Prostate gland (tissue), 2 donors: ENCODE data around the gene RPL10.

Experiments
- POLR2A ChIP-seq: fragments of 450-650 bp; IDR thresholded peaks from one replicate; pipeline ENCODE4 v1.6.1; 2016; ENCODE audit warnings: antibody characterized with exemption, mild to moderate bottlenecking
- TF ChIP-seq, protein P1 (sequence below), 4 experiments: fragments of 200-600 bp in 2 of 4; fragments of 450-650 bp in 2 of 4; sonication (generic) in 2 of 4; IDR thresholded peaks; 1 replicate in 3 of 4; 2 replicates in 1 of 4; pipeline ENCODE4 v1.5.1; 2016 to 2019; ENCODE audit warnings: antibody characterized with exemption in 4 of 4, mild to moderate bottlenecking in 2 of 4, moderate library complexity in 2 of 4

DNA sequence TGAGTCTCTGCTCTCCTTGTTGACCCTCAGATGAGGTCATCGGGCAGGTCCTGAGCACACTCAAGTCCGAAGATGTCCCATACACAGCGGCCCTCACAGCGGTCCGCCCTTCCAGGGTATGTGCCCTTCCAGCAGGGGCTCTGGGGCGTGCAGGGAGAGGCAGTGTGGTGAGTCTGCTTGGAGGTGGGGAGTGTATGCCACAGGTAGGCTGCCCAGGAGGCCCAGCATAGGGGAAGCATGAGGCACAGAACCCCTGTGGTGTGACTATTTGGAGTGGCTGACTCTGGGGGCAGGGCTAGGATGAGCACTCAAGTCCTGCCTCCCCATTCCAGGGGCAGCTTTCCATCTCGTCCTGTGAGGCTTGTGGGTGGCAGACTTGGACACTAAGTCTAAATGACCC is 35.4 kb downstream of the RPL10 start:
- TF ChIP-seq, protein P1, sequence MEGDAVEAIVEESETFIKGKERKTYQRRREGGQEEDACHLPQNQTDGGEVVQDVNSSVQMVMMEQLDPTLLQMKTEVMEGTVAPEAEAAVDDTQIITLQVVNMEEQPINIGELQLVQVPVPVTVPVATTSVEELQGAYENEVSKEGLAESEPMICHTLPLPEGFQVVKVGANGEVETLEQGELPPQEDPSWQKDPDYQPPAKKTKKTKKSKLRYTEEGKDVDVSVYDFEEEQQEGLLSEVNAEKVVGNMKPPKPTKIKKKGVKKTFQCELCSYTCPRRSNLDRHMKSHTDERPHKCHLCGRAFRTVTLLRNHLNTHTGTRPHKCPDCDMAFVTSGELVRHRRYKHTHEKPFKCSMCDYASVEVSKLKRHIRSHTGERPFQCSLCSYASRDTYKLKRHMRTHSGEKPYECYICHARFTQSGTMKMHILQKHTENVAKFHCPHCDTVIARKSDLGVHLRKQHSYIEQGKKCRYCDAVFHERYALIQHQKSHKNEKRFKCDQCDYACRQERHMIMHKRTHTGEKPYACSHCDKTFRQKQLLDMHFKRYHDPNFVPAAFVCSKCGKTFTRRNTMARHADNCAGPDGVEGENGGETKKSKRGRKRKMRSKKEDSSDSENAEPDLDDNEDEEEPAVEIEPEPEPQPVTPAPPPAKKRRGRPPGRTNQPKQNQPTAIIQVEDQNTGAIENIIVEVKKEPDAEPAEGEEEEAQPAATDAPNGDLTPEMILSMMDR (IDR thresholded peaks at IDR 0.05): no peak
- no peak for TF ChIP-seq POLR2A
